Measurements from ENCODE around the gene DEFB129.
"Not testable (repeated sequence)": the region's sequence is repeated elsewhere in the genome, so short reads cannot be mapped to it uniquely, and the experiment has no call there.

Gene DEFB129

DNA sequence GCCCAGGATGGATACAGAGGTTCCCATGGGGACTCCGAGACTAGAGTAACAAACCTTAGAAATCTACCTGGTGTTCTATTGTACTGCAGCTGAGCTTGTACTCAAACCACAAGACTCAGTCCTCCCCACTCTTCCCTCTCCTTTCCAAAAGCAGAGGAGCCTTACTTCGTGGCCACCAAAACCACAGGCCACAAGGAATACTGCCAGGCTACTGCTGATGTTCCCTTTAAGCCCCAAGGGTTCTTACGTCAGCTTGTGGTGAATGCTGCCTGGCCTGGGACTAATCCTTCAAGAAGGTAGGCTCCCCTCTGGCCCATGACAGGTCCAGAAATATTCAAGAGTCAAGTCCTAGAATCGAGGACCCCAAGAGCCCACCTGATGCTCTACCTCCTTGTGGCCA lies 27.1 kb upstream of the DEFB129 start:
- H3K9me3 ChIP-seq, result no peaks in the 10 kb centered on the region
- H3K4me3 ChIP-seq (ENCODE audit: low read depth in 1 of 2, low read length in 1 of 2), result no peak overlapping the region
- H3K4me1 ChIP-seq (ENCODE audit: control insufficient read depth in 1 of 2, insufficient read depth in 1 of 2, low read depth in 1 of 2, low read length in 1 of 2), result no peaks in the 10 kb centered on the region
- TF ChIP-seq CTCF (IDR thresholded peaks at IDR 0.05), result no peak
- H3K36me3 ChIP-seq, result no peaks in the 10 kb centered on the region
- peaks cover 20% of the 10 kb centered on the region for H3K27me3 ChIP-seq
- H3K27ac ChIP-seq, result no peak overlapping the region

- H3K27ac ChIP-seq; H3K36me3 ChIP-seq; H3K4me3 ChIP-seq (ENCODE audit: low read depth in 1 of 2, low read length in 1 of 2); H3K4me1 ChIP-seq (ENCODE audit: control insufficient read depth in 1 of 2, insufficient read depth in 1 of 2, low read depth in 1 of 2, low read length in 1 of 2); H3K9me3 ChIP-seq: not testable (repeated sequence)
- H3K27me3 ChIP-seq, result peaks cover 18% of the 10 kb centered on the region
Measured at GRCh38 chr20:203630-204029, 23.4 kb upstream of the DEFB129 start.

- no peak for TF ChIP-seq CTCF (IDR thresholded peaks at IDR 0.05)
- no peak overlapping the region for H3K27ac ChIP-seq
- no peaks in the 10 kb centered on the region for H3K36me3 ChIP-seq
- H3K4me3 ChIP-seq (ENCODE audit: low read depth in 1 of 2, low read length in 1 of 2), result no peak overlapping the region
- peaks cover 11% of the 10 kb centered on the region for H3K27me3 ChIP-seq
- no peaks in the 10 kb centered on the region for H3K9me3 ChIP-seq
- no peaks in the 10 kb centered on the region for H3K4me1 ChIP-seq (ENCODE audit: control insufficient read depth in 1 of 2, insufficient read depth in 1 of 2, low read depth in 1 of 2, low read length in 1 of 2)
Measured at GRCh38 chr20:208942-209566, 18.0 kb upstream of the DEFB129 start.

DNA sequence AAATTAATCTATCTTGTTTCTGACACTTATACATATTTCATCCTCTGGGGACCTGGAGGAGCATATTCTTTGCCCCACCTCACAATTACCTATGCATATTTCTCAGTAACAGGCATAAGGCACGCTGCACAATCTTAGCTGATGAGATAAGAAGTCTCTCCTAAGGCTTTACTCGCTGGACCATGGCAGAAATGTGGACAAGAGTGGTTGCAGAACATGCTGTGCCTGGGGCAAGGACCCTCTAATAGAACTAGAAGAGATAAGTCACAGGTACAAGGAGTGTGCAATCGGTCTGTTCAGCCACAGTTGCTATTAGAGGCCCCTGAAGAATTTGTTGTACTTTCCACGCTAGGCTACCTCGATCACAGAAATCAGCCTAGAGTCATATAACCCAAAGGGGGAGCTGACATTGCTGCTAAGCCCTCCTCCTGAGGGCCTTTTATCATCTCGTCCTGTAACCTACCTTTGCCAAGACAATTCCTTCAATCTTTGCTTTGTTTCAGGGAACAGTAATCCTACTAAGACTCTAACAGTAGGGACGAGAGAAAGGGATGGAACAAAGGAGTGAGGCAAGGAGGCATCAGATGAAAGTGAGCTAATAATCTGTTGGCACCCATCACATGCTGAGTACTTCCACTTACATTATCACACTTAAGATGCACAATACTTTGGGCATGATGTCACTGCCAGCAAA lies 16.1 kb upstream of the DEFB129 start:
- no peaks in the 10 kb centered on the region for H3K27me3 ChIP-seq
- H3K4me1 ChIP-seq (ENCODE audit: control insufficient read depth in 1 of 2, insufficient read depth in 1 of 2, low read depth in 1 of 2, low read length in 1 of 2), result no peaks in the 10 kb centered on the region
- no peak overlapping the region for H3K4me3 ChIP-seq (ENCODE audit: low read depth in 1 of 2, low read length in 1 of 2)
- no peak overlapping the region for H3K27ac ChIP-seq
- no peak for TF ChIP-seq CTCF (IDR thresholded peaks at IDR 0.05)
- H3K9me3 ChIP-seq, result no peaks in the 10 kb centered on the region
- H3K36me3 ChIP-seq, result no peaks in the 10 kb centered on the region

DNA sequence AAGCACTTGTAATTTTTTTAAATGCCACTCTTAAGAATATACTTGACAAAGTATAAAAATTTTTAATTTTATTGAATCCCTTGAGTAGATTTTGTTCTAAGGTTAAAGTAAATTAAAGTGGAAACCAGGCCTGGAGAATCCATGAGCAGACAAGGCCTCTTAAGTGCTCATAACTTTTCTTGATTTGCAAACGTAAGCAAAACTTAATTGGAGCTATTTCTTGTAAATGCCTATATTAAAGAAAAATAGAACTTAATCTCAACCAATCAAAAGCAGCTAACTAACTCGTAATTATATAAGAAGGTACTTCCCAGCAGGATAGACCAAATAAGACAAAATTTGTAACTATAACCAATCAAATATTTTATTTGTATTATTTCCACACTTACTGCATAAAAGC lies 12.7 kb upstream of the DEFB129 start:
- H3K9me3 ChIP-seq, result no peaks in the 10 kb centered on the region
- no peaks in the 10 kb centered on the region for H3K36me3 ChIP-seq
- H3K4me1 ChIP-seq (ENCODE audit: control insufficient read depth in 1 of 2, insufficient read depth in 1 of 2, low read depth in 1 of 2, low read length in 1 of 2), result no peaks in the 10 kb centered on the region
- H3K27ac ChIP-seq, result no peak overlapping the region
- no peak for TF ChIP-seq CTCF (IDR thresholded peaks at IDR 0.05)
- H3K27me3 ChIP-seq, result peaks cover 8% of the 10 kb centered on the region
- H3K4me3 ChIP-seq (ENCODE audit: low read depth in 1 of 2, low read length in 1 of 2), result no peak overlapping the region

DNA sequence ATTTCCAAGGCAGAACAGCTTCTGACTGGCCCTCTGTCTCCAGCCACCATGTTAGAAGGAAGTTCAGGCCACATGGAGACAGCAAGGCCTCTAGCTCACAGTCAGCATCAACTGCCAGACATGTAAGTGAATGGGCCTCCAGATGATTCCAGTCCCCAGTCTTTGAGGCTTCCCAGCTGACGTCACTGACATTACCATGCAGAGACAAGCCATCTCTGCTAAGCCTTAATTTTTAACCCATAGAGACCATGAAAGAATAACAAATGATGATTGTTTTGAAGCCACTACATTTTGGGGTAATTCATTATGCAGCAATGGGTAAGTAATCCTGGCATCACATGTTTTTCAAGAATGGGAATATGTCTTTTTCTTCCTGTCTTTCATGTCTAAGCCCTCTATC lies 11.3 kb upstream of the DEFB129 start:
- no peaks in the 10 kb centered on the region for H3K9me3 ChIP-seq
- H3K36me3 ChIP-seq, result no peaks in the 10 kb centered on the region
- peaks cover 23% of the 10 kb centered on the region for H3K27me3 ChIP-seq
- H3K4me3 ChIP-seq (ENCODE audit: low read depth in 1 of 2, low read length in 1 of 2), result no peak overlapping the region
- H3K27ac ChIP-seq, result no peak overlapping the region
- no peak for TF ChIP-seq CTCF (IDR thresholded peaks at IDR 0.05)
- no peaks in the 10 kb centered on the region for H3K4me1 ChIP-seq (ENCODE audit: control insufficient read depth in 1 of 2, insufficient read depth in 1 of 2, low read depth in 1 of 2, low read length in 1 of 2)
